ENCODE measurements around the gene TRIM51.
"Not testable (repeated sequence)": the region's sequence is repeated elsewhere in the genome, so short reads cannot be mapped to it uniquely, and the experiment has no call there.

TRIM51 gene

GRCh38 chr11:55882997-55883396 lies at the start of gene TRIM51:
Gene TRIM51 (plus strand): TSS chr11:55883297. CDS start chr11:55885429, 2,132 bp downstream.
- DNase-seq (ENCODE audit: low read depth, low spot score); H3K27ac ChIP-seq: not testable (repeated sequence)

- no peak within 1 kb of the TSS for H3K27ac ChIP-seq
- DNase-seq (ENCODE audit: low read depth, low spot score) = no peak
These were observed 44.6 kb upstream of the TRIM51 start, which contains the start of gene OR5D16 for GRCh38 chr11:55838452-55838851. Gene OR5D16 (plus strand): TSS chr11:55838752. CDS start chr11:55838752, 0 bp downstream.

GRCh38 chr11:55847453-55847852 lies 35.6 kb upstream of the TRIM51 start:
- no peak overlapping the region for H3K27ac ChIP-seq
- no peak for DNase-seq (ENCODE audit: low read depth, low spot score)

GRCh38 chr11:55849037-55849436 lies 34.1 kb upstream of the TRIM51 start:
- no peak for DNase-seq (ENCODE audit: low read depth, low spot score)
- no peak overlapping the region for H3K27ac ChIP-seq

- no peak for DNase-seq (ENCODE audit: low read depth, low spot score)
- no peak overlapping the region for H3K27ac ChIP-seq
These were observed 31.0 kb upstream of the TRIM51 start for GRCh38 chr11:55852141-55852540.

GRCh38 chr11:55854704-55855103 lies 28.4 kb upstream of the TRIM51 start:
- DNase-seq (ENCODE audit: low read depth, low spot score) = no peak

GRCh38 chr11:55867354-55867753 lies 15.7 kb upstream of the TRIM51 start:
- H3K27ac ChIP-seq; DNase-seq (ENCODE audit: low read depth, low spot score): not testable (repeated sequence)

More at GRCh38 chr11:55854704-55855103, 28.4 kb upstream of the TRIM51 start:
- H3K27ac ChIP-seq = no peak overlapping the region

- not testable (repeated sequence) for DNase-seq (ENCODE audit: low read depth, low spot score); H3K27ac ChIP-seq
These were observed 10.4 kb upstream of the TRIM51 start for GRCh38 chr11:55872731-55873130.

GRCh38 chr11:55873146-55873545 lies 10.0 kb upstream of the TRIM51 start:
- not testable (repeated sequence) for H3K27ac ChIP-seq; DNase-seq (ENCODE audit: low read depth, low spot score)

- DNase-seq (ENCODE audit: low read depth, low spot score); H3K27ac ChIP-seq: not testable (repeated sequence)
These were observed 1.9 kb downstream of the TRIM51 start for GRCh38 chr11:55884995-55885394.

GRCh38 chr11:55885481-55885880 lies 2.4 kb downstream of the TRIM51 start:
- not testable (repeated sequence) for H3K27ac ChIP-seq

GRCh38 chr11:55895216-55895615 lies 12.1 kb downstream of the TRIM51 start:
- no peak for DNase-seq (ENCODE audit: low read depth, low spot score)
- no peak overlapping the region for H3K27ac ChIP-seq

More at GRCh38 chr11:55885481-55885880, 2.4 kb downstream of the TRIM51 start:
- not testable (repeated sequence) for DNase-seq (ENCODE audit: low read depth, low spot score)

- H3K27ac ChIP-seq = no peak overlapping the region
- no peak for DNase-seq (ENCODE audit: low read depth, low spot score)
These were observed 19.2 kb downstream of the TRIM51 start for GRCh38 chr11:55902308-55902707.

- H3K27ac ChIP-seq = no peak within 1 kb of the TSS
- DNase-seq (ENCODE audit: low read depth, low spot score) = no peak
These were observed 31.4 kb downstream of the TRIM51 start, which contains the start of gene OR5W2 for GRCh38 chr11:55914482-55914881. Gene OR5W2 (minus strand): TSS chr11:55914582. CDS start chr11:55914582, 0 bp downstream.

GRCh38 chr11:55920537-55920936 lies 37.4 kb downstream of the TRIM51 start:
- no peak overlapping the region for H3K27ac ChIP-seq
- DNase-seq (ENCODE audit: low read depth, low spot score) = no peak

GRCh38 chr11:55936300-55936699 lies 53.2 kb downstream of the TRIM51 start, which contains the start of gene OR5I1:
Gene OR5I1 (minus strand): TSS chr11:55936400. CDS start chr11:55936400, 0 bp downstream.
- no peak for DNase-seq (ENCODE audit: low read depth, low spot score)
- no peak within 1 kb of the TSS for H3K27ac ChIP-seq
